ENCODE data around the gene ZFR. TPM values are rescaled to one million over a fixed set of nuclear protein-coding genes. Genes with fewer than 3 reads are reported as not detected.

The ZFR gene
- total RNA-seq: 62.2 TPM
- polyA plus RNA-seq: 54.7 TPM
- long read RNA-seq, donor 1, full-length matches to known transcripts: 2 of 2 reads
- long read RNA-seq, donor 1, partial matches to known transcripts: 0 of 2 reads
- long read RNA-seq, donor 1, other reads (novel, unspliced or antisense): 0 of 2 reads
- long read RNA-seq, donor 2: 0 reads
- long read RNA-seq, donor 3, full-length matches to known transcripts: 18 of 66 reads
- long read RNA-seq, donor 3, partial matches to known transcripts: 48 of 66 reads
- long read RNA-seq, donor 3, other reads (novel, unspliced or antisense): 0 of 66 reads
- long read RNA-seq, donor 4, full-length matches to known transcripts: 6 of 6 reads
- long read RNA-seq, donor 4, partial matches to known transcripts: 0 of 6 reads
- long read RNA-seq, donor 4, other reads (novel, unspliced or antisense): 0 of 6 reads
- long read RNA-seq, donor 5, full-length matches to known transcripts: 22 of 54 reads
- long read RNA-seq, donor 5, partial matches to known transcripts: 32 of 54 reads
- long read RNA-seq, donor 5, other reads (novel, unspliced or antisense): 0 of 54 reads
- long read RNA-seq, donor 6, full-length matches to known transcripts: 18 of 23 reads
- long read RNA-seq, donor 6, partial matches to known transcripts: 5 of 23 reads
- long read RNA-seq, donor 6, other reads (novel, unspliced or antisense): 0 of 23 reads
- long read RNA-seq, donor 7, full-length matches to known transcripts: 9 of 26 reads
- long read RNA-seq, donor 7, partial matches to known transcripts: 17 of 26 reads
- long read RNA-seq, donor 7, other reads (novel, unspliced or antisense): 0 of 26 reads
- long read RNA-seq, donor 8, full-length matches to known transcripts: 4 of 4 reads
- long read RNA-seq, donor 8, partial matches to known transcripts: 0 of 4 reads
- long read RNA-seq, donor 8, other reads (novel, unspliced or antisense): 0 of 4 reads
- long read RNA-seq, donor 9, full-length matches to known transcripts: 11 of 17 reads
- long read RNA-seq, donor 9, partial matches to known transcripts: 6 of 17 reads
- long read RNA-seq, donor 9, other reads (novel, unspliced or antisense): 0 of 17 reads
- long read RNA-seq, donor 10, full-length matches to known transcripts: 9 of 14 reads
- long read RNA-seq, donor 10, partial matches to known transcripts: 5 of 14 reads
- long read RNA-seq, donor 10, other reads (novel, unspliced or antisense): 0 of 14 reads

DNA sequence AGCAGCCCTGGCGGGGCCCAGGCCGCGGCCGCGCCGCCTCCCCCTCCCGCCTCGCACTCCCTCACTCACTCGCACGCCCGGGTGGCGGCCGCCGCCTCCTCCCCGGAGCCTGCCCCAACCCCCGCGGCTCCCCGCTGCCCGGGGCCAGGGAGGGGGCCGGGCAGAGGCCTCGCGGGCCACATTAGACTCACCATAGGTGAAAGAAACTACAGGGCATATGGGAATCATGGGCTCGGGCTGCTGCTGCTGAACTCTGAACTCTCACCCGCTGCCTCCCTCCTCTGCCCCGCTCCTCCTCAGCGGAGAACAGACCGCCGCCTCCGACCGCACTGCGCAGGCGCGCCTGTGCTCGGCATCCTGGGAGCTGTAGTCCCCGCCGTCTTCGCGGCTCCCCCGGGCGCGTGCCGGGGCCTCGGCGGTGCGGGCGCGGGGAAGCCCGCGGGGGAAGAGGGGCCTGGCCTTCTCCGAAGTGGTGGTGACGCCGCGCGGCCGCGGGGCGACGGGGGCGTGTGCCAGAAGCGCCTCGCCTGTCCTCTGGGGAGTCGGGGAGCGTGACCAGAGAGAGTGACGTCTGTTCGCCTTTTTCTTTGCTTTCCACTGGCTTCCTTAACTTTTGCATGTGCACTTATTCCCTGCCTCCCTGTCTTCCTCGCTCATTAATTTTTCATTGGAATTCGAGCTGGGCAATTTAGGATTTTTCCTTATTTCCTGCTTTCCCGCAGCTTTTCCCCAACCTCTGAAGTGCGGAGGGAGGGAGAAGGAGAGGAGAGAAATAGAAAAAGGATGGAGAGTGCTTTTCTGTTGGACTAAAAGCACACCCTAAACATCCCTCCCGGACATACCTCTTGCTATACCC is at the start of gene ZFR:
ZFR (minus strand) TSS at position 310 of the 856 bp plus-strand sequence; CDS start at position 228, 82 bp downstream.
- Histone ChIP-seq H3K4me3 (ENCODE audit: low read length in 2 of 2) (peak within 1 kb of the TSS; percentile 88 to 89), H3K9me3 (ENCODE audit: control insufficient read depth in 2 of 2, insufficient read depth in 1 of 2, low read length in 1 of 2) (no peaks in the 10 kb centered on the region), H3K36me3 (ENCODE audit: control insufficient read depth in 2 of 2, insufficient read depth in 2 of 2, low read length in 1 of 2) (peaks cover 0 to 7% of the 10 kb centered on the region in 2 donors), H3K27me3 (ENCODE audit: control insufficient read depth in 2 of 2, insufficient read depth in 1 of 2, low read length in 1 of 2) (peaks cover 0 to 9% of the 10 kb centered on the region in 2 donors), H3K4me1 (ENCODE audit: control insufficient read depth in 2 of 2, insufficient read depth in 2 of 2, low read length in 2 of 2) (peaks cover 11 to 15% of the 10 kb centered on the region in 2 donors), H3K27ac (ENCODE audit: low read depth in 1 of 2, low read length in 1 of 2) (peak within 1 kb of the TSS; percentile 85 to 92)
- peak; percentile 73 to 95 (median 89) for DNase-seq (ENCODE audit: low read depth in 6 of 9, low spot score in 9 of 9)
- WGBS: 10% methylated on average over 70 of the region's 70 CpGs

DNA sequence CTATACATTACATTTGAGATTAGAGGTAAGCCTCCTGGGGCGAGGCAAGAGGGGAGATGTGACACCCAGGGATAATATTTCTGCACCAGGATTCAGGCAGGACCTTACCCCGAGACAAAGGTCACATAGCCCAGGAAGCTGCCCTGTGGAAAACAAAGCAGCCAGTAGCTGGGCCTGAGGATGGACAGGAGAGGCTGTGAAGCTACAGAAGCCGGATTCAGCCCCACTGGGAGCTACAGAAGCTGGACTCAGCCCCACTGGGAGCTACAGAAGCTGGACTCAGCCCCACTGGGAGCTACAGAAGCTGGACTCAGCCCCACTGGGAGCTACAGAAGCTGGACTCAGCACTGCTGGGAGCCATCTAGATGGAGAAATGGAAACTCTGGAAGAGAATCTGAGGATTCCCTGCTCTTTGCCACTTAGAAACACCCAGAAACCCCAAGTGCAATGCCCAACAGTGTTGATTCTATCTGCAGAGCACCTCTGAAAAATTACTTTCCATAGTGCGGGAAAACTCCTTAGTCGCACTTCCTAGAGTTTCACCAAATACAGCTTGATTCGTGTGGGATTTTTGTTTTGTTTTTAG is 46.5 kb upstream of the ZFR start:
- H3K27me3 ChIP-seq (ENCODE audit: control insufficient read depth in 2 of 2, insufficient read depth in 1 of 2, low read length in 1 of 2): no peaks in the 10 kb centered on the region
- H3K4me3 ChIP-seq (ENCODE audit: low read length in 2 of 2): no peak overlapping the region
- no peak overlapping the region for H3K27ac ChIP-seq (ENCODE audit: low read depth in 1 of 2, low read length in 1 of 2)
- H3K4me1 ChIP-seq (ENCODE audit: control insufficient read depth in 2 of 2, insufficient read depth in 2 of 2, low read length in 2 of 2): no peaks in the 10 kb centered on the region
- DNase-seq (ENCODE audit: low read depth in 6 of 9, low spot score in 9 of 9): no peak
- WGBS: 95% methylated on average over 6 of the region's 6 CpGs
- no peaks in the 10 kb centered on the region for H3K36me3 ChIP-seq (ENCODE audit: control insufficient read depth in 2 of 2, insufficient read depth in 2 of 2, low read length in 1 of 2)
- H3K9me3 ChIP-seq (ENCODE audit: control insufficient read depth in 2 of 2, insufficient read depth in 1 of 2, low read length in 1 of 2): no peaks in the 10 kb centered on the region

DNA sequence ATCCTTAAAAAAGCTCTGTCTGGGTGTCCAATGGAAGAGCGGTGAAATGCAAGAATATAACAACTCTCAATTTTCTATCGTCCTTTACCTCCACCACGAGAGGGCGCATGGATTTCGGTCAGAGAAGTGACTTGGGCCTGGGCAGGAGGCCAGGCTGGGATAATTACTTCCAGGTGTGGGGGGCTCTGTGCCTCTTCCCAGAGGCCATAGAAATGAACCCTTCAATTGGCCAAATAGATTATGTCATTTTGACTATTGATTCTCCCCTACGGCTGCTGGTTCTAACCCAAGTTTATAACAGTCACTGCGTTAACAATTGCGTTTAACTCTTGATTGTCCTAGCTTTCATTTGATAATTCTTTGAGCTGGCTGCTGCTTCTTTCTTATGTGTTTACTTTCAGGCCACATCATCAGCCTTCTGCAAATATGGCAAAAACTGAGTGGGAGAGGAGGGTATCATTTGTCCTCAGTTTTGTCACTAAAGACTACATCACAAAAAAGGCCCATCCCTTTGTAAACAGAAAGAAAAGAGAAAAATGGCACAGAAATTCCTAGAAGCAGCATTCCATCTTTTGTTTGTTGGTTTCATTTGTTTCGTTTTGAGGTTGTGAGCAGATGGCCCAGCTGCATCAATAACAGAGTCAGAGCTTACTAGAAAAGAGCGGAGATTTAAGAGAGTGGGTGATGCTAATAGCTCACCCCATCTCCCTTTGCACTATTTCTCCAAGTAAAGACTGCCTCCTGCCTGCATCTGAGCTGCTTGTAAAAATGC is 45.4 kb upstream of the ZFR start:
- no peak overlapping the region for H3K27ac ChIP-seq (ENCODE audit: low read depth in 1 of 2, low read length in 1 of 2)
- no peaks in the 10 kb centered on the region for H3K9me3 ChIP-seq (ENCODE audit: control insufficient read depth in 2 of 2, insufficient read depth in 1 of 2, low read length in 1 of 2)
- no peaks in the 10 kb centered on the region for H3K36me3 ChIP-seq (ENCODE audit: control insufficient read depth in 2 of 2, insufficient read depth in 2 of 2, low read length in 1 of 2)
- H3K4me1 ChIP-seq (ENCODE audit: control insufficient read depth in 2 of 2, insufficient read depth in 2 of 2, low read length in 2 of 2): no peaks in the 10 kb centered on the region
- DNase-seq (ENCODE audit: low read depth in 6 of 9, low spot score in 9 of 9): peak; percentile 24 to 76 (median 45)
- WGBS: 51% methylated on average over 10 of the region's 10 CpGs
- no peak overlapping the region for H3K4me3 ChIP-seq (ENCODE audit: low read length in 2 of 2)
- no peaks in the 10 kb centered on the region for H3K27me3 ChIP-seq (ENCODE audit: control insufficient read depth in 2 of 2, insufficient read depth in 1 of 2, low read length in 1 of 2)

DNA sequence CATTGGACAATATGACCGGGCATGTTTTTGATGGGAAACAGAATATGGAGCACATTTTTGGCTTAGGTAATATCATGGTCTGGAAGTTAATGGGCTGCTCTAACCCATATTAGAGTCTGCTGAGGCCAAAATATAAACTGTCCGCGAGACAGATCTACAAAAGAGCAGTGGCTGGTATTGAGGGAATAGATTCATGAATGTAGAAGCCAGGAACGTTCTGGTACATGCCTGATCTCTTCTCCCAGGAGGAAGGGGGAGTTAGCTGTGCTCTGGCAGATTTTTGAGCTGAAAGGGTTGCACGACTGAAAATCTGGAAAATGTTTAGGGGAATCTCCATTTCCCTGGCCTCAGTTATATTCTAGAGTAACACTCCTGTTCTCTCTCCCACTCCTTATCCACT is 42.9 kb upstream of the ZFR start:
- Histone ChIP-seq H3K9me3 (ENCODE audit: control insufficient read depth in 2 of 2, insufficient read depth in 1 of 2, low read length in 1 of 2) (no peaks in the 10 kb centered on the region), H3K27ac (ENCODE audit: low read depth in 1 of 2, low read length in 1 of 2) (no peak overlapping the region), H3K27me3 (ENCODE audit: control insufficient read depth in 2 of 2, insufficient read depth in 1 of 2, low read length in 1 of 2) (no peaks in the 10 kb centered on the region), H3K4me1 (ENCODE audit: control insufficient read depth in 2 of 2, insufficient read depth in 2 of 2, low read length in 2 of 2) (no peaks in the 10 kb centered on the region), H3K36me3 (ENCODE audit: control insufficient read depth in 2 of 2, insufficient read depth in 2 of 2, low read length in 1 of 2) (no peaks in the 10 kb centered on the region), H3K4me3 (ENCODE audit: low read length in 2 of 2) (no peak overlapping the region)
- WGBS: 93% methylated on average over 5 of the region's 5 CpGs
- no peak for DNase-seq (ENCODE audit: low read depth in 6 of 9, low spot score in 9 of 9)

DNA sequence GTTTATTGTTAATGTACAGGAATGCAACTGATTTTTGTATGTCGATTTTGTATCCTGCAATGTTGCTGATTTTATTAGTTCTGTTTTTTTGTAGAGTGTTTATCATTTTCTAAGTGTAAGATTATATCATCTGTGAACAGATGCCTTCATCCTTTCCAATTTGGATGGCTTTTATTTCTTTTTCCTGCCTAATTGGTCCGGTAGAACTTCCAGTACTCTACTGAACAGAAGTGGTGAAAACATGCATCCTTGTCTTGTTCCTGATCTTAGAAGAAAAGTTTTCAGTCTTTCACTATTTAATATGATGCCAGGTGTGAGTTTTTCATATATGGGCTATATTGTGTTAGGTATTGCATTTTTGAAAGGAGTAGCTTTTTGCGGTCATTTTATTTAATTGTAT is 42.5 kb upstream of the ZFR start:
- Histone ChIP-seq H3K4me3 (ENCODE audit: low read length in 2 of 2) (no peak overlapping the region), H3K27ac (ENCODE audit: low read depth in 1 of 2, low read length in 1 of 2) (no peak overlapping the region), H3K27me3 (ENCODE audit: control insufficient read depth in 2 of 2, insufficient read depth in 1 of 2, low read length in 1 of 2) (no peaks in the 10 kb centered on the region), H3K36me3 (ENCODE audit: control insufficient read depth in 2 of 2, insufficient read depth in 2 of 2, low read length in 1 of 2) (no peaks in the 10 kb centered on the region), H3K4me1 (ENCODE audit: control insufficient read depth in 2 of 2, insufficient read depth in 2 of 2, low read length in 2 of 2) (no peaks in the 10 kb centered on the region), H3K9me3 (ENCODE audit: control insufficient read depth in 2 of 2, insufficient read depth in 1 of 2, low read length in 1 of 2) (no peaks in the 10 kb centered on the region)
- 97% methylated on average over 3 of the region's 3 CpGs for WGBS
- no peak for DNase-seq (ENCODE audit: low read depth in 6 of 9, low spot score in 9 of 9)

DNA sequence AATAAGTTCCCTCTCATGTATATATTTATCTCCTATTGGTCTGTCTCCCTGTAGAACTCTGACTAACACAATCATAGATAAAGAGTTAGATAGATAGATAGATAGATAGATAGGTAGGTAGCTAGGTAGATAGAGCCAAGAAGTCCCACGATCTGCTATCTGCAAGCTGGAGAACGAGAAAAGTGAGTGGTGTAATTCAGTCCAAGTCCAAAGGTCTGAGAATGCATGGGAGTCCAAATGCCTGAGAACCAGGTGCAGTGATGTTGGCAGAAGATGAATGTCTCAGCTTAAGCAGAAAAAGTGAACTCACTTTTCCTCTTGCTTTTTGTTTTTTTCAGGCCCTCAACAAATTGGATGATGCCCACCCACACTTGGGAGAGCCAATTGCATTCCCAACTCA is 37.7 kb upstream of the ZFR start:
- H3K27ac ChIP-seq (ENCODE audit: low read depth in 1 of 2, low read length in 1 of 2): no peak overlapping the region
- 90% methylated on average over 2 of the region's 2 CpGs for WGBS
- no peak for DNase-seq (ENCODE audit: low read depth in 6 of 9, low spot score in 9 of 9)

DNA sequence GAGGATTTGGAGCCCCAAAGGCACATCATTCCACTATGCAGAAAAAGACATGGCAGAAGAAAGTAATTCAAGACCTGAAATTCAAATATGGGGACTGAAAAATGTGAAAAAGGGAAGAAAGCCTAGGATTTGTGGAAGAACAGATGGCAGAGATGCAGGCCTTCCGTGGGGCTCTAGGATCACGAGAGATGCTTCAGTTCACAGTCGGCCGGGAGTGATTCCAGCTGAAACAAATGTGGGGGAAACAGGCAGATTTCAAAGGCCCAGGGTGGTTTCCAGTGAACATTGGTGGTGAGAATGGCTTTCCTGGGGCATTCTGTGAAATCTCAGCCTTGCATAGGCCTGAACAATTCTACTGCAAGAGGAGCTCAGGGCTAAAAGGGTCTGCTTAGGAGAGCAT is 34.6 kb upstream of the ZFR start:
- WGBS: 88% methylated on average over 4 of the region's 4 CpGs
- Histone ChIP-seq H3K36me3 (ENCODE audit: control insufficient read depth in 2 of 2, insufficient read depth in 2 of 2, low read length in 1 of 2) (no peaks in the 10 kb centered on the region), H3K4me1 (ENCODE audit: control insufficient read depth in 2 of 2, insufficient read depth in 2 of 2, low read length in 2 of 2) (no peaks in the 10 kb centered on the region), H3K27ac (ENCODE audit: low read depth in 1 of 2, low read length in 1 of 2) (no peak overlapping the region), H3K27me3 (ENCODE audit: control insufficient read depth in 2 of 2, insufficient read depth in 1 of 2, low read length in 1 of 2) (no peaks in the 10 kb centered on the region), H3K4me3 (ENCODE audit: low read length in 2 of 2) (no peak overlapping the region), H3K9me3 (ENCODE audit: control insufficient read depth in 2 of 2, insufficient read depth in 1 of 2, low read length in 1 of 2) (no peaks in the 10 kb centered on the region)
- no peak for DNase-seq (ENCODE audit: low read depth in 6 of 9, low spot score in 9 of 9)

More for the DNA sequence above, 37.7 kb upstream of the ZFR start:
- no peak overlapping the region for H3K4me3 ChIP-seq (ENCODE audit: low read length in 2 of 2)
- no peaks in the 10 kb centered on the region for H3K27me3 ChIP-seq (ENCODE audit: control insufficient read depth in 2 of 2, insufficient read depth in 1 of 2, low read length in 1 of 2)
- H3K9me3 ChIP-seq (ENCODE audit: control insufficient read depth in 2 of 2, insufficient read depth in 1 of 2, low read length in 1 of 2): no peaks in the 10 kb centered on the region
- no peaks in the 10 kb centered on the region for H3K4me1 ChIP-seq (ENCODE audit: control insufficient read depth in 2 of 2, insufficient read depth in 2 of 2, low read length in 2 of 2)
- no peaks in the 10 kb centered on the region for H3K36me3 ChIP-seq (ENCODE audit: control insufficient read depth in 2 of 2, insufficient read depth in 2 of 2, low read length in 1 of 2)

Measured in thymus (tissue), 14 donors.